Astrocyte (in vitro differentiated cells and primary cell): Measurements from ENCODE around the gene FMN2. TPM values are rescaled to one million over a fixed set of nuclear protein-coding genes. Genes with fewer than 3 reads are reported as not detected.
A peak's percentile ranks its signal among the peaks of the same experiment; 100 is the strongest.

Source experiments
- DNase-seq: peaks from one replicate; pipeline ENCODE4 v3.0.0-alpha.2; 2010; ENCODE audit warnings: low read depth
- FAIRE-seq: peaks from 2 replicates; lab custom pipeline; 2011; peaks lifted over from hg19 to GRCh38; lab: Jason Lieb, UNC
- H2AFZ ChIP-seq: 2 replicates; pipeline ENCODE4 v1.6.0; 2012; ENCODE audit warnings: low read depth, low read length, inconsistent platforms
- H3K27ac ChIP-seq: 2 replicates; pipeline ENCODE4 v1.5.1; 2011; ENCODE audit warnings: low read depth, low read length, inconsistent platforms
- H3K27me3 ChIP-seq: 2 replicates; pipeline ENCODE4 v1.6.0; 2011; ENCODE audit warnings: low read length, inconsistent platforms; ENCODE audit not compliant: insufficient read depth
- H3K36me3 ChIP-seq: 2 replicates; pipeline ENCODE4 v1.5.1; 2011; ENCODE audit warnings: low read length, inconsistent platforms; ENCODE audit not compliant: insufficient read depth
- H3K4me1 ChIP-seq: 2 replicates; pipeline ENCODE4 v1.5.1; 2011; ENCODE audit warnings: low read length, inconsistent platforms; ENCODE audit not compliant: insufficient read depth
- H3K4me2 ChIP-seq: 2 replicates; pipeline ENCODE4 v1.6.0; 2012; ENCODE audit warnings: low read length, inconsistent platforms
- H3K4me3 ChIP-seq: 2 replicates; pipeline ENCODE4 v1.5.1; 2011; ENCODE audit warnings: low read depth, mild to moderate bottlenecking, low read length, inconsistent platforms; ENCODE audit not compliant: insufficient read depth
- H3K79me2 ChIP-seq: 2 replicates; pipeline ENCODE4 v1.6.0; 2012; ENCODE audit warnings: mild to moderate bottlenecking, low read length, inconsistent platforms; ENCODE audit not compliant: insufficient read depth
- H3K9ac ChIP-seq: 2 replicates; pipeline ENCODE4 v1.6.0; 2012; ENCODE audit warnings: mild to moderate bottlenecking, low read length, inconsistent platforms
- H3K9me3 ChIP-seq: 2 replicates; pipeline ENCODE4 v1.5.1; 2012; ENCODE audit warnings: low read depth, mild to moderate bottlenecking, low read length, inconsistent platforms; ENCODE audit not compliant: insufficient read depth
- H4K20me1 ChIP-seq: 2 replicates; pipeline ENCODE4 v1.6.0; 2012; ENCODE audit warnings: low read length, inconsistent platforms; ENCODE audit not compliant: insufficient read depth
- H3K27ac Mint-ChIP-seq: one replicate; pipeline ENCODE4 v1.8.0; 2021; ENCODE audit warnings: mild to moderate bottlenecking, mixed read lengths; ENCODE audit not compliant: unreplicated experiment
- H3K27me3 Mint-ChIP-seq: one replicate; pipeline ENCODE4 v1.8.0; 2021; ENCODE audit warnings: low read depth, mixed read lengths; ENCODE audit not compliant: unreplicated experiment
- H3K36me3 Mint-ChIP-seq: one replicate; pipeline ENCODE4 v1.8.0; 2021; ENCODE audit warnings: low read depth, mixed read lengths; ENCODE audit not compliant: unreplicated experiment
- H3K4me1 Mint-ChIP-seq: one replicate; pipeline ENCODE4 v1.8.0; 2021; ENCODE audit warnings: low read depth, mixed read lengths; ENCODE audit not compliant: unreplicated experiment
- H3K4me3 Mint-ChIP-seq: one replicate; pipeline ENCODE4 v1.8.0; 2021; ENCODE audit warnings: mild to moderate bottlenecking, moderate library complexity, mixed read lengths; ENCODE audit not compliant: unreplicated experiment
- H3K9me3 Mint-ChIP-seq: one replicate; pipeline ENCODE4 v1.8.0; 2021; ENCODE audit warnings: mild to moderate bottlenecking, mixed read lengths; ENCODE audit not compliant: unreplicated experiment
- CTCF ChIP-seq: IDR thresholded peaks from 2 replicates; pipeline ENCODE4 v1.5.1; 2011; ENCODE audit warnings: low read depth, mild to moderate bottlenecking, inconsistent platforms, low read length, moderate library complexity; ENCODE audit not compliant: insufficient read depth
- EZH2 ChIP-seq: IDR thresholded peaks from 2 replicates; pipeline ENCODE4 v1.6.1; 2012; ENCODE audit warnings: mild to moderate bottlenecking, low read length, inconsistent platforms; ENCODE audit not compliant: insufficient read depth
- total RNA-seq: library from RNA; stranded (reverse); gene quantifications from 2 replicates; pipeline ENCODE4 v1.2.1, GENCODE V29; 2021

The FMN2 gene
- total RNA-seq, 1 donor from 2014 or later = 2.4 TPM

GRCh38 chr1:240424740-240425464 is 333.2 kb downstream of the FMN2 start:
- H3K27me3 ChIP-seq = no peaks in the 10 kb centered on the region
- H3K4me2 ChIP-seq = no peak overlapping the region
- no peak overlapping the region for H3K27ac Mint-ChIP-seq
- no peaks in the 10 kb centered on the region for H3K9me3 ChIP-seq
- no peaks in the 10 kb centered on the region for H3K4me1 ChIP-seq
- H3K4me3 ChIP-seq = no peak overlapping the region
- TF ChIP-seq CTCF (no peak), EZH2 (no peak)
- H3K4me1 Mint-ChIP-seq = no peaks in the 10 kb centered on the region
- no peak overlapping the region for H3K27ac ChIP-seq
- H3K36me3 Mint-ChIP-seq = no peaks in the 10 kb centered on the region
- H3K36me3 ChIP-seq = no peaks in the 10 kb centered on the region
- peaks cover 1% of the 10 kb centered on the region for H3K9me3 Mint-ChIP-seq
- no peak overlapping the region for H2AFZ ChIP-seq
- H3K27me3 Mint-ChIP-seq = no peaks in the 10 kb centered on the region
- no peaks in the 10 kb centered on the region for H3K79me2 ChIP-seq
- H3K4me3 Mint-ChIP-seq = no peak overlapping the region
- FAIRE-seq (no peak), DNase-seq (peak; percentile 35)
- H3K9ac ChIP-seq = no peak overlapping the region
- H4K20me1 ChIP-seq = no peaks in the 10 kb centered on the region

- no peaks in the 10 kb centered on the region for H3K79me2 ChIP-seq
- no peaks in the 10 kb centered on the region for H3K27me3 ChIP-seq
- no peaks in the 10 kb centered on the region for H3K4me1 ChIP-seq
- H3K4me3 ChIP-seq = no peak overlapping the region
- no peaks in the 10 kb centered on the region for H3K36me3 Mint-ChIP-seq
- peaks cover 1% of the 10 kb centered on the region for H3K9me3 Mint-ChIP-seq
- H3K9ac ChIP-seq = no peak overlapping the region
- TF ChIP-seq EZH2 = no peak
- no peak for TF ChIP-seq CTCF
- H3K36me3 ChIP-seq = no peaks in the 10 kb centered on the region
- no peak overlapping the region for H3K4me3 Mint-ChIP-seq
- H3K27ac ChIP-seq = no peak overlapping the region
- H3K9me3 ChIP-seq = no peaks in the 10 kb centered on the region
- no peaks in the 10 kb centered on the region for H3K27me3 Mint-ChIP-seq
- no peaks in the 10 kb centered on the region for H4K20me1 ChIP-seq
- H2AFZ ChIP-seq = no peak overlapping the region
- DNase-seq (peak; percentile 20), FAIRE-seq (peak; percentile 52)
- no peak overlapping the region for H3K27ac Mint-ChIP-seq
- no peaks in the 10 kb centered on the region for H3K4me1 Mint-ChIP-seq
- no peak overlapping the region for H3K4me2 ChIP-seq
These were observed 334.4 kb downstream of the FMN2 start for GRCh38 chr1:240426051-240426450.

GRCh38 chr1:240435996-240436566 is 344.4 kb downstream of the FMN2 start:
- Histone ChIP-seq H3K4me1 (no peaks in the 10 kb centered on the region), H3K9ac (no peak overlapping the region), H3K9me3 (no peaks in the 10 kb centered on the region), H4K20me1 (no peaks in the 10 kb centered on the region), H3K27me3 (no peaks in the 10 kb centered on the region), H3K4me3 (no peak overlapping the region), H3K36me3 (no peaks in the 10 kb centered on the region), H3K79me2 (no peaks in the 10 kb centered on the region), H3K27ac (no peak overlapping the region), H3K4me2 (no peak overlapping the region), H2AFZ (no peak overlapping the region)
- H3K36me3 Mint-ChIP-seq = no peaks in the 10 kb centered on the region
- DNase-seq (peak; percentile 30), FAIRE-seq (no peak)
- H3K9me3 Mint-ChIP-seq = no peaks in the 10 kb centered on the region
- H3K27me3 Mint-ChIP-seq = peaks cover 4% of the 10 kb centered on the region
- TF ChIP-seq EZH2 = no peak
- no peak for TF ChIP-seq CTCF
- H3K4me1 Mint-ChIP-seq = peaks cover 4% of the 10 kb centered on the region
- H3K27ac Mint-ChIP-seq = no peak overlapping the region
- no peak overlapping the region for H3K4me3 Mint-ChIP-seq
